Heart left ventricle (tissue), 13 donors: ENCODE results near the gene CPT1B.

Source experiments
- POLR2A ChIP-seq, 2 donors: fragments of 450-650 bp; IDR thresholded peaks; one replicate each; pipeline ENCODE4 v1.6.1; 2017; ENCODE audit warnings: antibody characterized with exemption in 2 of 2, mild to moderate bottlenecking in 2 of 2, moderate library complexity in 2 of 2
- TF ChIP-seq, protein P1 (sequence below), 12 donors: fragments of 200-600 bp; sonication (generic) in 4 of 12; IDR thresholded peaks; one replicate each; pipeline versions ENCODE4 v1.5.0 to v1.8.0; 2018 to 2022; ENCODE audit warnings: antibody characterized with exemption in 12 of 12, mild to moderate bottlenecking in 5 of 12
- donor health status: ischemic (EF 13 %, LVEDD 7.1; RV severe dilation, severe dysfunction).
- donor health status: DM: no; HTN: yes; CAD: no.
- donor health status: DM: no; HTN: no; CAD: no.
- donor health status: ischemic (EF 25% LVEDD 6.9; RV normal size, moderate dysfunction).
- donor health status: ischemic (EF 25% LVEDD 5.7; RV mildly dilated, moderate dysfunction).
- donor health status: ischemic (EF 35%, LVEDD 5.7; RV mildly dilated, moderate dysfunction).
- donor health status: nonischemic (EF 11% LVEDD 7.7; RV severe dilation, severe dysfunction).
- donor health status: DM: yes; HTN: yes; CAD: no.
- donor health status: PGD.
- donor health status: ischemic (EF 29% LVEDD 5.4; RV normal size, mild dysfunction).
- donor health status: nonischemic (EF 23%, LVEDD 6.1; RV moderate dilation, normal function).

DNA sequence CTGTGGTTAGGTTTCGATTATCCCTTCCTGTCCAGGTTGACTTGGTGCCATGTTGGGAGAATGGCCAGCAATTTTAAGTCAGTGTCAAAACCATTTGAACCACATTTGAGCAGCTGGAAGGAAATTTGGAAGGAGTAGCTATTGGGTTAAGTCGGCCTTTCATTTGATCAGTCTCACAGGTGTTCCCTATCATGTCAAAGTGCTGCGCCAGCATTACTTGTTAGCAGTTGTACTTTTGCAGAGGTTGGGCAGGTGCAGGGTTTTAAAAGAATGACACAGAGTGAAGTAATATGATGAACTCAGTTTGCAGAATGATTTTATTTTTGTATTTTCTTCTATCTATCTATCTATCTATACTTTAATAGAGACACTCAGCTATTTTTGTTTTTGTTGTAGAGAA lies 42.0 kb downstream of the CPT1B start:
- TF ChIP-seq, protein P1, sequence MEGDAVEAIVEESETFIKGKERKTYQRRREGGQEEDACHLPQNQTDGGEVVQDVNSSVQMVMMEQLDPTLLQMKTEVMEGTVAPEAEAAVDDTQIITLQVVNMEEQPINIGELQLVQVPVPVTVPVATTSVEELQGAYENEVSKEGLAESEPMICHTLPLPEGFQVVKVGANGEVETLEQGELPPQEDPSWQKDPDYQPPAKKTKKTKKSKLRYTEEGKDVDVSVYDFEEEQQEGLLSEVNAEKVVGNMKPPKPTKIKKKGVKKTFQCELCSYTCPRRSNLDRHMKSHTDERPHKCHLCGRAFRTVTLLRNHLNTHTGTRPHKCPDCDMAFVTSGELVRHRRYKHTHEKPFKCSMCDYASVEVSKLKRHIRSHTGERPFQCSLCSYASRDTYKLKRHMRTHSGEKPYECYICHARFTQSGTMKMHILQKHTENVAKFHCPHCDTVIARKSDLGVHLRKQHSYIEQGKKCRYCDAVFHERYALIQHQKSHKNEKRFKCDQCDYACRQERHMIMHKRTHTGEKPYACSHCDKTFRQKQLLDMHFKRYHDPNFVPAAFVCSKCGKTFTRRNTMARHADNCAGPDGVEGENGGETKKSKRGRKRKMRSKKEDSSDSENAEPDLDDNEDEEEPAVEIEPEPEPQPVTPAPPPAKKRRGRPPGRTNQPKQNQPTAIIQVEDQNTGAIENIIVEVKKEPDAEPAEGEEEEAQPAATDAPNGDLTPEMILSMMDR (IDR thresholded peaks at IDR 0.05): no peak
- TF ChIP-seq POLR2A (IDR thresholded peaks at IDR 0.05): no peak
